Dedifferentiated amniotic fluid mesenchymal stem cell (primary cell): ENCODE data around the gene LRRN3.
A peak's percentile ranks its signal among the peaks of the same experiment; 100 is the strongest.
"Not testable (repeated sequence)": the region's sequence is repeated elsewhere in the genome, so short reads cannot be mapped to it uniquely, and the experiment has no call there.

Experiments used
- DNase-seq: peaks from one replicate; pipeline ENCODE4 v3.0.0-alpha.2; 2016; ENCODE audit errors: extremely low spot score

Gene LRRN3

GRCh38 chr7:111090846-111091245, at the start of gene LRRN3:
Gene LRRN3 (plus strand): TSS chr7:111091127. CDS start chr7:111122773, 31,646 bp downstream.
- peak; percentile 69 for DNase-seq

GRCh38 chr7:111041577-111041976, 49.4 kb upstream of the LRRN3 start:
- DNase-seq, result no peak

GRCh38 chr7:111042842-111043241, 48.1 kb upstream of the LRRN3 start:
- DNase-seq, result no peak

GRCh38 chr7:111043561-111043960, 47.4 kb upstream of the LRRN3 start:
- no peak for DNase-seq

DNA sequence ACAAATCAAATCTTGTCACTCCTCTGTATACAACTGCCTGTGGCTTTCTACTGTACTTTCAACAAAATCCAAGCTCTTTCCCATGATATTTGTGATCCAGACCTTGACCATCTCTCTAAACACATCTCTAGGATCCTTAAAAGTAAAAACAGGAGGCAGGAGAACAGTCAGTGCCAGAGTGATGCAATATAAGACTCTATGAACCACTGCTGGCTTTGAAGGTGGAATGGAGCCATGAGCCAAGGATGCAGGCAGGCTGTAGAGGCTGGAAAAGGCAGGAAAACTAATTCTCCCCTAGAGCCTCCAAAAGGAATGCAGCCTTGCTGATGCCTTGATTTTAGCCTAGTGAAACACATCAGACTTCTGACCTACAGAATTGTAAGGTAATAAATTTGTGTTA, 45.5 kb upstream of the LRRN3 start:
- peak; percentile 35 for DNase-seq

DNA sequence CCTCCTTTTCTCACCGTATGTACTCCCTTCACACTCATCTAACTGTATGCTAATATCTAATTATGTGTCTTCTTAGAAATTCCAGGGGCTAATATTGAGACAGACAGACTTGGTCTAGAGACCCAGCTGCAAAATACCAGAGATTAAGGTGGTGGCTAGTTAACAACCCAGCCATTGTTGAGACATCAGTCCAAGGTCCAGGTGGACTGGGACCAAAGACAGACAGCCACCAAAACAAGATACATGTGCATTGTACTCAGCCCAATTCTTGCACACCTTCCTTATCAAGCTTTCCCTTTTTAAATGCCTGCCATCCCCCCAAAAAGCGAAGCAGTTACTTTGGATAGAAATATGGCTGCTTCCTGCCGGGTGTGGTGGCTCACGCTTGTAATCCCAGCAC, 43.3 kb upstream of the LRRN3 start:
- no peak for DNase-seq

GRCh38 chr7:111049971-111050680, 40.8 kb upstream of the LRRN3 start:
- DNase-seq, result no peak

GRCh38 chr7:111050875-111051416, 40.0 kb upstream of the LRRN3 start:
- DNase-seq, result no peak

DNA sequence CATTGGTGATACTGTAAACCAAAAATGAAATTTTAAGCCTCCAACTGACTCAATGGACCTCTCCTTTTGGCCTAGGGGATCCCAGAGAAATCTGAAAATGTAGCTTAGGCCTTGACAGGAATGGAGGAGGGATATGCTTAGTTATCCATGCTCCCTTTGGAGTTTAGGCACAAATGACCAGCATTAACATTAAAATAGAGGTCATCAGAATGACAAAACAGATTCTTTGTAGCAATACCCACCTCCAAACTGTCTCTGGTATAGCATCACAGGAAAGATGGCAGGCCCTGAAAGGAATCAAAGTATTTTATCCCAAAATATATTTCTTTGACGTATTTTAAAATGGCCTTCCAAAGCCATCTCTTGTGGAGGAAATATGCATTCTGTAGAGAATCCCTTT, 39.1 kb upstream of the LRRN3 start:
- no peak for DNase-seq

DNA sequence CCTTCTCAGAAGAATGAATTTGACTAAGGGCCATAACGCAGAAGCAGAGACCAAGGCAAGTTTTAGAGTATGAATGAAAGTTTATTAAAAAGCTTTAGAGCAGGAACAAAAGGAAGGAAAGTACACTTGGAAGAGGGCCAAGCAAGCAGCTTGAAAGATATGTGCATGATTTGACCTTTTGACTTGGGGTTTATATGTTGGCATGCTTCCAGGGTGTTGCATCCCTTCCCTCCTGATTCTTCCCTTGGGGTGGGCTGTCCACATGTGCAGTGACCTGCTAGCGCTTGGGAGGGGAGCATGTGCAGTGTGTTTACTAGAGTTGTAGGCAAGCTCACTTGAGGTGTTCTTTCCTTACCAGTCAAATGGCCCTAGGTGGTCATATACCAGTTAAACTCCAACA, 37.9 kb upstream of the LRRN3 start:
- DNase-seq, result no peak

GRCh38 chr7:111056371-111056770, 34.6 kb upstream of the LRRN3 start:
- no peak for DNase-seq

GRCh38 chr7:111057066-111057465, 33.9 kb upstream of the LRRN3 start:
- DNase-seq, result no peak

DNA sequence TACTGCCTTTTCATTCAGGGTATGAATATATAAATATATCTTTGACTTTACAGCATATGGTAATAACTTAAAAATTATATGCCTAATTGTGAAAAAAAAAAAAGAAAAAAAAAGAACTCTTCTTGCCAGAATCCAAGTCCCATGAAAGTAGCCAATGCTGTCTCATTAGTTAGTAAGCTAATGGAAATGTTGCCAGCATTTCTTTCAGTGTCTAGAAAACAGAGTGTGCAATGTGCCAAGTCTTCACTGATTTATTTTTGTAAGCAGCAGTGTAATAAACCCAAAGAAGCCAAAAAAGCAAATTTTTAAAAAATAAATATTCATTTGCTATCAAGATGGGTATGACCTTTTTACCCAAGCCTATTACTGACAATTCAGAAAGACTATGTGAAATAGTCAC, 31.1 kb upstream of the LRRN3 start:
- no peak for DNase-seq

DNA sequence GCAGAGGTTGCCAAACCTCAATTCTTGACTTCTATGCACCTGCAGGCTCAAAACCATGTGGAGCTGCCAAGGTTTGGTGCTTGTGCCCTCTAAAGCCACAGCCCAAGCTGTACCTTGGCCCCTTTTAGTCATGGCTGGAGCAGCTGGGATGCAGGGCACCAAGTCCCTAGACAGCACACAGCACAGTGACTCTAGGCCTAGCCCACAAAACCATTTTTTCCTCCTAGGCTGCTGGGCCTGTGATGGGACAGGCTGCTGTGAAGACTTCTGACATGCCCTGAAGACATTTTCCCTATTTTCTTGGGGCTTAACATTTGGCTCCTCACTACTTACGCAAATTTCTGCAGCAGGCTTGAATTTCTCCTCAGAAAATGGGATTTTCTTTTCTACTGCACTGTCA, 27.8 kb upstream of the LRRN3 start:
- no peak for DNase-seq

DNA sequence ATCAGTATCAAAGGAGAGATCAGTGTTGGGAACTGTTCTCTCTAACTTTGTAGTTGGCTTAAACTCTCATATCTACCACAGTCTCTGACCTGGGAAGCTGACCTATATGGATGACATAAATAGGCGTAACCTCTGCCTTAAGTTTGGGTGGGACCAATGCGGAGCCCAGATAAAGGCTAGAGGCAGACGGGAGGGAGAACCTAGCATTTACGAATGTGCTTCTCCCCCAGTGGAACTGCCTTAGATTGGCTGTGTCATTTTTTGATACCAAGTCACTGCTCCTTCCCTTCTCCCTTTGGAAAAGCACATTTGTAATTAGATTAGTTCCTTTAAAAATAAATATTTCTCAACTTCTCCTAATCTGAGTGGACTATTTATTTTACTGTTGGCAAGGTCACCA, 23.7 kb upstream of the LRRN3 start:
- DNase-seq, result no peak

GRCh38 chr7:111067682-111068081, 23.2 kb upstream of the LRRN3 start:
- no peak for DNase-seq

DNA sequence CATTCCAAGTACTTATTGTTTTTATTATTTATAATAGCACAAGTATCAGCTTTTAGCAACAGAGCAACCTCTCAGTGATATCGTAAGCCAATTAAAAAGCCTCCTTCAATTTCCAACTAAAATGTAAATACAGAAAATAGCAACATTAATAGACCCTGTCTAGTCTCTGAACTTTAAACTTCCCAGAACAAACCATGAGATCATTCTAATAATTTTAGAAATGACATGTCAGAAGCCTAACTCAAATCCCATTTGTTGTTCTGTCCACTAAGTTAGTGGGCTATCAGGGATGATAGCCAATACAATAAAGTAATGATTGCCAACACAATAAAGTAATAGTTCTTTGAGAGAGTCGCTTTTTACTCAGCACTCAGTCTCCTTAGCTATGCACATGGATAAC, 22.3 kb upstream of the LRRN3 start:
- DNase-seq, result no peak

DNA sequence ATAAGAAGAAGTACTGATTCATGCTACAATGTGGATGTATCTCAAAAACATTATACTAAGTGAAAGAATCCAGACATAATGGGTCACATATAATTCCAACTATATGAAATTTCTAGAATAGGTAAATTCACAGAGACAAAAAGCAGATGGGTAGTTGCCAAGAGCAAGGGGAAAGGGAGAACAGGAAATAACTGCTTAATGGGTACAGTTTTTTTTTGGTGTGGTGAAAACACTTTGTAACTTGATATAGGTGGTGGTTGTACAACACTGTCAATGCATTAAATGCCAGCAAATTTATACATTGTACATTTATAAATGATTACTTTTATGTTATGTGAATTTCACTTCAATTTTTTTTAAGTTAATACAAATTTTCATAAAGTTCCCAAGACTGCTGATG, 19.4 kb upstream of the LRRN3 start:
- DNase-seq, result no peak

GRCh38 chr7:111072658-111073057, 18.3 kb upstream of the LRRN3 start:
- DNase-seq, result not testable (repeated sequence)

GRCh38 chr7:111074071-111074747, 16.7 kb upstream of the LRRN3 start:
- DNase-seq, result no peak

DNA sequence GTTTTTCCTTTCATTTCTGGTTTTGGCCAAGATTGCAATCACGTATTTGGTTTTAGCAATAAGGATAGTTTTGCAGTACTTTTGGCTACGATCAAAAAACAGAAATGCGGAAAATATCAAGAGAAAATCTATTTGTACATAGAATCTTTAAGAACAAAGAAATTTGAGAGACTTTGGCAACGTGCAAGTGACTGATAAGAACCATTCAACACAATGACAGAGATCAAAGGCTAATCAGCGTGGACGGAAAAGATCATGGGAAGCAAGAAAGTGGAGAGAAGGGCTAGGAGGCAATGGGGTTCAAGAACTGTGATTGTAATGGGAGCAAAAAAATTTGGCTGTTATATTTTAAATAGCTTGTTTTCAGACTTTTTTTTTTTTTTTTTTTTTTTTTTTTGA, 16.2 kb upstream of the LRRN3 start:
- DNase-seq, result no peak

GRCh38 chr7:111075498-111075897, 15.4 kb upstream of the LRRN3 start:
- no peak for DNase-seq

GRCh38 chr7:111076205-111076604, 14.7 kb upstream of the LRRN3 start:
- DNase-seq, result no peak
